ENCODE measurements around the gene CFAP77. TPM values are rescaled to one million over a fixed set of nuclear protein-coding genes. Genes with fewer than 3 reads are reported as not detected.

Gene CFAP77
- total and polyA plus RNA-seq, 12 donors: 0.53 to 4.3 (median 1.3) TPM

- H3K4me3 ChIP-seq: no peak overlapping the region
- no peak for TF ChIP-seq CTCF (IDR thresholded peaks at IDR 0.05)
- intact Hi-C loops (cut with DNase I): no loop called here
- WGBS, 2 donors: 95 to 96% methylated on average over 5 of the region's 5 CpGs
- no peak overlapping the region for H3K27ac ChIP-seq
- H3K9me3 ChIP-seq: no peaks in the 10 kb centered on the region
- DNase-seq (no peak), ATAC-seq (no peak)
- H3K4me1 ChIP-seq: no peaks in the 10 kb centered on the region
- peaks cover 0 to 93% (median 43%) of the 10 kb centered on the region in 9 donors for H3K36me3 ChIP-seq
- H3K27me3 ChIP-seq: no peaks in the 10 kb centered on the region
Measured at GRCh38 chr9:132616725-132617124, 206.7 kb downstream of the CFAP77 start.

GRCh38 chr9:132622159-132622558 is 212.1 kb downstream of the CFAP77 start:
- 62 to 64% methylated on average over 5 of the region's 5 CpGs for WGBS, 2 donors
- peaks cover 0 to 93% (median 13%) of the 10 kb centered on the region in 9 donors for H3K36me3 ChIP-seq
- H3K4me1 ChIP-seq: no peaks in the 10 kb centered on the region
- no peak for ATAC-seq
- intact Hi-C loops (cut with DNase I): no loop called here
- TF ChIP-seq CTCF (IDR thresholded peaks at IDR 0.05): no peak
- no peak overlapping the region for H3K4me3 ChIP-seq
- H3K27me3 ChIP-seq: no peaks in the 10 kb centered on the region
- no peaks in the 10 kb centered on the region for H3K9me3 ChIP-seq
- DNase-seq: peak in 1 of 2 donors; percentile 23
- no peak overlapping the region for H3K27ac ChIP-seq

Other genes with a start within 250 kb of the CFAP77 start
- 1 to 10 TPM; 1.2 to 7.6 (median 2.9) TPM for gene NTNG2, start 248.2 kb upstream of the CFAP77 start, total RNA-seq
- gene NTNG2, start 248.2 kb upstream of the CFAP77 start, polyA plus RNA-seq: 1 to 10 TPM in 1 of 2 donors, under 1 TPM in 1; 0.29 to 2.4 TPM
- 10 to 100 TPM; 20.2 to 35.1 (median 28.1) TPM for gene SETX, start 55.2 kb upstream of the CFAP77 start, total RNA-seq
- gene SETX, start 55.2 kb upstream of the CFAP77 start, polyA plus RNA-seq: 10 to 100 TPM; 16.9 to 17.6 TPM
- 10 to 100 TPM; 12.0 to 19.1 (median 15.8) TPM for gene TTF1, start 3.4 kb upstream of the CFAP77 start, total RNA-seq
- gene TTF1, start 3.4 kb upstream of the CFAP77 start, polyA plus RNA-seq: 10 to 100 TPM; 19.5 to 22.4 TPM
- not detected for gene BARHL1, start 172.4 kb downstream of the CFAP77 start, total RNA-seq
- gene BARHL1, start 172.4 kb downstream of the CFAP77 start, polyA plus RNA-seq: not detected

All from heart right ventricle (tissue), 16 donors.